LNCAP (cell line): Measurements from ENCODE around the gene CCL15.

ENCODE experiments used
- CTCF ChIP-seq: fragments of 450-650 bp; IDR thresholded peaks from 2 replicates; pipeline ENCODE4 v1.5.1; 2017; ENCODE audit warnings: mild to moderate bottlenecking

The CCL15 gene

GRCh38 chr17:36004594-36005108 lies 3.3 kb upstream of the CCL15 start:
- no peak for TF ChIP-seq CTCF

- TF ChIP-seq CTCF: no peak
Measured at GRCh38 chr17:36002631-36003030, 1.3 kb upstream of the CCL15 start.

DNA sequence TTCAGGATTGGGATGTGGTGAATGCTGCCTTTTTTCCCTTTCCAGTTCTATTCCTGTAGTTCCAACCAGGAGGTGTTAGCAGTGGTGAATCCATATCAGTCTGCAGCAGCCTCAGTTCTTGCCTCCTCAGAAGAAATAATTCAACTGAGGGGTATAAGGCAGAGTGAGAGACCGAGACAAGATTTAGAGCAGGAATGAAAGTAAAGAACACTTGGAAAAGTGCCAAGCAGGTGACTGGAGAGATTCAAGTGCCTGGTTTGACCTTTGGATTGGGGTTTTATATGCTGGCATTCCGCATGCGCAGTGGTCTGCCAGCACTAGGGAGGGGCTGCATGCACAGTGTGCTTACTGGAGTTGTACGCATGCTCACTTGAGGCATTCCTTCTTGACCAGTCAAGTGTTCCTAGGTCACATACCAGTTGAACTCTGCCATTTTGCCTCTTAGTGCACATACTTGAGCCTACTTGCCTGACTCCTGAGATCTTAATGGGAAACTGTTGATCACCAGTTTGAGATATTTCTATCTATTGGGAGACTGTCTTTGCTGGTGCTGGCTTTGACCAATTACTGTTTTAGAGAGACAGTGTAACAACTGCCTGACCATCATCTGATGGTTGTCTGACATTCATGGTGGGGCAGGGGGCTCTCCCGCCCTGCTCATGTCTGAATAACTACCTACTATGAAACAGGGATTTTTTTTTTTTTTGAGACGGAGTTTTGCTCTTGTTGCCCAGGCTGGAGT lies 680 bp upstream of the CCL15 start:
- no peak for TF ChIP-seq CTCF

- no peak for TF ChIP-seq CTCF
Measured at GRCh38 chr17:36000732-36001109, 632 bp downstream of the CCL15 start.

DNA sequence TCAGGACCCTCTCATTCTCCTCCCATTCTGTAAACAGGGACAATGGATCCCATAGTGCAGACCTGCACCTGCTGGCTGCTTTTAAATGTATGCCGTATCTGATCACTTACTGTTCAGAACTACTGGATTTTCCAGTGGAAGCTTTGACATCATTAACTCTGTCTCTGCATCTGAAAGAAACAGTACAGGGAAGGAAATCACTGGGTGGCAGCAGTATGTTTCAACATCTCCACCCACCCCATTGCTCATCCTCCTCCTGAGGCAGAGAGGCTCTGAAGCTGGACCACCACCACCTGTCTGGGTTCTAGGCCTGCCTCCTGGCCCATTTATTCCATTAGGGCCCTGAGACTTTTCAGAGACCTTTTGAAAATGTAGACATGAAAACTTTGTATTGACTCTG lies 2.6 kb downstream of the CCL15 start:
- no peak for TF ChIP-seq CTCF

DNA sequence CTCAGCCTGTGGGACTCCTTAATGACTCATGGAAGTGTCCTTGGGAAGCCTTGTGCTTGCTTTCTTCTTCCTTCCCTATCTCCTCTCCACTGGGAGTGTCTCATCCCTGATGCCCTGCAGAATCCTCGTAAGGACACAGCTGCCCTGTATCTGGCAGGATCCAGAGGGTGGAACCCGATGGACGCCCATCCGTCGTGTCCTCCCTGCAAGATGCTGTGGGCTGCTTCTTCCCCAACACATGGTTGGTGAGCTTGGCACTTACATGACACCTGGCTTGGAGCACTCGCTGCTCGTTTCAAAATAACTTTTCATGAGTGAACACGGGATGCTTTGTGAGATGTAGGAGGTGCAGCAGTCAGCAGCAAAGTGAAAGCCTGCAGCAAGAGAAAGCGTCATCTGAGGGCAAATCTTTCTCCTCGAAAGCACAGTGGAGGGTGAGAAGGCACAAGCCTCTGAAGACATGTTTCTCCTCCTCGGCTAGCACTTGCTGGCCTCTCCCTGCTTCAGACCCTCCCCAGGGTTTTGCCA lies 3.3 kb downstream of the CCL15 start:
- TF ChIP-seq CTCF: no peak

- no peak for TF ChIP-seq CTCF
Measured at GRCh38 chr17:35991075-35991474, 10.3 kb downstream of the CCL15 start.
